ENCODE measurements around the gene ADGRG3. TPM values are rescaled to one million over a fixed set of nuclear protein-coding genes. Genes with fewer than 3 reads are reported as not detected.

Gene ADGRG3
- total RNA-seq, 1 donor from 2014 or later: not detected

GRCh38 chr16:57672416-57672815 is 4.3 kb downstream of the ADGRG3 start:
- no peaks in the 10 kb centered on the region for H3K36me3 ChIP-seq (ENCODE audit: control insufficient read depth, insufficient read depth, low read length)
- TF ChIP-seq CTCF (IDR thresholded peaks at IDR 0.05; ENCODE audit: insufficient read depth, low read length, poor library complexity, severe bottlenecking): no peak
- peaks cover 20% of the 10 kb centered on the region for H3K27me3 ChIP-seq (ENCODE audit: control insufficient read depth, insufficient read depth, low read length)
- H3K4me3 ChIP-seq (ENCODE audit: low read depth, low read length): no peak overlapping the region
- DNase-seq (ENCODE audit: low read depth): no peak

GRCh38 chr16:57672824-57673223 is 4.7 kb downstream of the ADGRG3 start:
- DNase-seq (ENCODE audit: low read depth): no peak
- TF ChIP-seq CTCF (IDR thresholded peaks at IDR 0.05; ENCODE audit: insufficient read depth, low read length, poor library complexity, severe bottlenecking): no peak

GRCh38 chr16:57675741-57676551 is 7.8 kb downstream of the ADGRG3 start:
- TF ChIP-seq CTCF (IDR thresholded peaks at IDR 0.05; ENCODE audit: insufficient read depth, low read length, poor library complexity, severe bottlenecking): no peak
- Histone ChIP-seq H3K36me3 (ENCODE audit: control insufficient read depth, insufficient read depth, low read length) (no peaks in the 10 kb centered on the region), H3K27me3 (ENCODE audit: control insufficient read depth, insufficient read depth, low read length) (peaks cover 30% of the 10 kb centered on the region), H3K4me3 (ENCODE audit: low read depth, low read length) (no peak overlapping the region)
- DNase-seq (ENCODE audit: low read depth): no peak

More at GRCh38 chr16:57672824-57673223, 4.7 kb downstream of the ADGRG3 start:
- Histone ChIP-seq H3K27me3 (ENCODE audit: control insufficient read depth, insufficient read depth, low read length) (peaks cover 22% of the 10 kb centered on the region), H3K4me3 (ENCODE audit: low read depth, low read length) (no peak overlapping the region), H3K36me3 (ENCODE audit: control insufficient read depth, insufficient read depth, low read length) (no peaks in the 10 kb centered on the region)

GRCh38 chr16:57676553-57677085 is 8.5 kb downstream of the ADGRG3 start:
- H3K27me3 ChIP-seq (ENCODE audit: control insufficient read depth, insufficient read depth, low read length): peaks cover 30% of the 10 kb centered on the region
- DNase-seq (ENCODE audit: low read depth): no peak
- no peak overlapping the region for H3K4me3 ChIP-seq (ENCODE audit: low read depth, low read length)
- H3K36me3 ChIP-seq (ENCODE audit: control insufficient read depth, insufficient read depth, low read length): no peaks in the 10 kb centered on the region
- no peak for TF ChIP-seq CTCF (IDR thresholded peaks at IDR 0.05; ENCODE audit: insufficient read depth, low read length, poor library complexity, severe bottlenecking)

DNA sequence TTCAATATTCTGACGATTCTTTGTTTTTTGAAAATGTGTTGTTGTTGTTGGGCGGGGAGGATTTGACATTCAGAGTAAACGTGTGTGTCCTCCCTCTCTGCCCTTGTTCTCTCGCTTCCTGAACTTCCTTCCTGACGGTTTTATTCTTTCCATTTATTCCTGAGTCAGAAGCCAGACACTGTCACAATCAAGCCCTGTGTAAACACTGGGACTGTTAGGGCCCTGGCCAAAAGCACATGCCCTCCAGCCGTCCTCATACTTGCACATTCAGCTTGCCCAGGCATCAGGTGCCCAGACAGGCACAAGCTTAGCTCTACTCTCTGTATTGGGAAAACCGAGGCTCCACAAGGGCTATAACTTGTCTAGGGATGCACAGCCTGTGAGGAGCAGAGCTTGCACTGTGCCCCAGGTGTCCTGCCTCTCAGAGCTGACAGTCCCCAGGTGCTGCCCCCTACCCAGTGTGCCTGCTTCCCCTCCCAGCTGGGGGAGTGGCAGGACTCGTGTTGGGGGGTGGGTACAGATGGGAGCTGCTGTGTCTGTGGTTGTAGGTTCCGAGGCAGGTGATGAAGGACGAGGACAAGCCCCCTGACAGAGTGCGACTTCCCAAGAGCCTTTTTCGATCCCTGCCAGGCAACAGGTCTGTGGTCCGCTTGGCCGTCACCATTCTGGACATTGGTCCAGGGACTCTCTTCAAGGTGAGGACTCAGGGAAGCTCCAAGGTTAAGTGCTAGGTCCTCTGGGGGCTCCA is 9.7 kb downstream of the ADGRG3 start:
- Histone ChIP-seq H3K36me3 (ENCODE audit: control insufficient read depth, insufficient read depth, low read length) (no peaks in the 10 kb centered on the region), H3K4me3 (ENCODE audit: low read depth, low read length) (no peak overlapping the region), H3K27me3 (ENCODE audit: control insufficient read depth, insufficient read depth, low read length) (peaks cover 30% of the 10 kb centered on the region)
- TF ChIP-seq CTCF (IDR thresholded peaks at IDR 0.05; ENCODE audit: insufficient read depth, low read length, poor library complexity, severe bottlenecking): no peak
- DNase-seq (ENCODE audit: low read depth): no peak
